Measurements from ENCODE around the gene ZNHIT3.

ZNHIT3 gene

DNA sequence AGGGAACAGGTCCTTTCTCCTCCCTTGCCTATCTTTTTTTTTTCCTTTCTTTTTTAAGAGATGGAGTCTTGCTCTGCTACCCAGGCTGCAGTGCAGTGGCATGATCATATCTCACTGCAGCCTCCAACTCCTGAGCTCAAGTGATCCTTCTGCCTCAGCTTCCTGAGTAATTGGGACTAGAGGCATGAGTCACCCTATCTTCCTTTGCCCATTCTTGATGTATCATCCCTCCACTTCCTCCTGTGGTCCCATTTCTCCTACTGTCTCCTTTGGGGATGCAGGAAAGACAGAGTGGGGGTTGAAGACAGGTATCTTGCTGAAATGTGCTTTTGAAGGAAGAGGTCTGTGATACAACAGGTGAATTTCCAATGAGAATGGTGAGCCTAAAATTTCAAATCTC is 42.6 kb downstream of the ZNHIT3 start:
- DNase-seq (ENCODE audit: low read depth), result no peak
- TF ChIP-seq, protein P1, sequence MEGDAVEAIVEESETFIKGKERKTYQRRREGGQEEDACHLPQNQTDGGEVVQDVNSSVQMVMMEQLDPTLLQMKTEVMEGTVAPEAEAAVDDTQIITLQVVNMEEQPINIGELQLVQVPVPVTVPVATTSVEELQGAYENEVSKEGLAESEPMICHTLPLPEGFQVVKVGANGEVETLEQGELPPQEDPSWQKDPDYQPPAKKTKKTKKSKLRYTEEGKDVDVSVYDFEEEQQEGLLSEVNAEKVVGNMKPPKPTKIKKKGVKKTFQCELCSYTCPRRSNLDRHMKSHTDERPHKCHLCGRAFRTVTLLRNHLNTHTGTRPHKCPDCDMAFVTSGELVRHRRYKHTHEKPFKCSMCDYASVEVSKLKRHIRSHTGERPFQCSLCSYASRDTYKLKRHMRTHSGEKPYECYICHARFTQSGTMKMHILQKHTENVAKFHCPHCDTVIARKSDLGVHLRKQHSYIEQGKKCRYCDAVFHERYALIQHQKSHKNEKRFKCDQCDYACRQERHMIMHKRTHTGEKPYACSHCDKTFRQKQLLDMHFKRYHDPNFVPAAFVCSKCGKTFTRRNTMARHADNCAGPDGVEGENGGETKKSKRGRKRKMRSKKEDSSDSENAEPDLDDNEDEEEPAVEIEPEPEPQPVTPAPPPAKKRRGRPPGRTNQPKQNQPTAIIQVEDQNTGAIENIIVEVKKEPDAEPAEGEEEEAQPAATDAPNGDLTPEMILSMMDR (IDR thresholded peaks at IDR 0.05; ENCODE audit: low read depth, low read length, missing control alignments), result no peak
- no peak overlapping the region for H3K4me3 ChIP-seq (ENCODE audit: low read depth, low read length)

DNA sequence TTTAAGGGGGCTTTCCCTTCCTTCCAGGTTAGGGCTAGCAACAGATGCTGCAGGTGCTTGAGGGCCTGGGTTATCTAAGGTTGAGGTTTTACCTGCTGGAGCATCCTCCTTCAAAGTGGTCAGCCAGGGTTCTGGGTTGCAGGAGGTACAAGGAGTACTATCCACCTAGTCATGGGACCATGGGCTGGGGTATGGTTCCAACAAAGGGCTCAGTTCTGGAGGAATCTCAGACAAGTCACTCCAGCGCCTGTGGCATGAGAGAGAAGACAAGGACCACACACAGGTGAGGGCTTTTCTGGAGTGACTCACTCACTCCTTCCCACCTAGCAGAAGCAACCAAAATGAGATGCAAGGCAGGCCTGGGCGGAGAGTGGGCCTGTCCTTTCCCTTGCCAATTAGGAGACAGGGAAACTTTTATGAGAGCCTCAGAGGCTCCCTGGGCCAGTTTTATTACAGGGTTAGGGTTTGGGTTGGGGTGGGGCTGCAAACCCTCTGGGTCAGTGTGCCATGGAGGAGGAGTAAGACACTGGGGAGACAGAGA is 46.0 kb downstream of the ZNHIT3 start:
- H3K4me3 ChIP-seq (ENCODE audit: low read depth, low read length), result no peak overlapping the region
- DNase-seq (ENCODE audit: low read depth), result no peak
- TF ChIP-seq, protein P1 (IDR thresholded peaks at IDR 0.05; ENCODE audit: low read depth, low read length, missing control alignments), result no peak

DNA sequence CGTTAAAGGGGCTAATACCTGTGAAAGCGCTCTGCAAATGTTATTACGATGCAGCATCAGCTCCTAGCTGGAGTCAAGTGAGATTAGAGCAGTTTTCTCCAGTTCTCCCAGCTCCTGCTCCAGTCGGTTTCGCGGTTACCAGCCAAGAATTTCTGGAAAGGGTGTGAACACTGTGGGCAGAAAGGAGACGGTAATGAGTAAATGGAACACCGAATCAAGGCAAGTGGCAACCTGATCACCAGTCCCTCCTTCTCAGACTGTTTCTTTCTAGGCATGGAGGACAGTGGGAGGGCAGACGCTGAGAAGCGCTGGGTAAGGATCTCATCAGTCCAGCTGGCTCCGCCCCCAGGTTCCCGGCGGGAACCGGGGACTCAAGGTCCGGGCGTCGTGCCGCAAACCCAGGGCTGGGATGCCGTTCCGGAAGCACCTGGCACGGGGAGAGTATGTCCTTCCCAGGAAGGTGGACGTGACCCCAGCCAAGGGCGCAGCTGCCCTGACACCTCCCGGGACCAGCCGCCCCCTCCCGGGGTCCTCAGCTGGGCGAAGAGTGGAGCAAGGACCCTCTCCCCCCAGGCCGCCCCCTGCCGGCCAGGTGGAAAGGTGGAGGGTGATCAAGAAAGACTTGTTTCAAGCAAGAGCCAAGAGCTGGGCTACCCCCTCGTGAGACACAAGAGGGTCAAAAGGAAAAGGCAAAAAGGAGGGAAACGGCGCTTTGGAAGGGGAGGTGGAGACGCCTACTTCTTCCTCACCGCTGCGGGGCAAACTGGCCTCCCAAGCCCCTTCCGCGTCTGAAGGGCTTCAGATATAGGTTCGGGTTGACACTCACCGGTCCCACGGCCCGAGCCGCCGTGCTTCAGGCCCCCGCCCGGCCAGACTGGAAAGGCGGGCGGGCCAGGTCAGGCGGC is 47.7 kb downstream of the ZNHIT3 start:
- peak overlapping the region; percentile 56 for H3K4me3 ChIP-seq (ENCODE audit: low read depth, low read length)
- DNase-seq (ENCODE audit: low read depth), result no peak
- TF ChIP-seq, protein P1 (IDR thresholded peaks at IDR 0.05; ENCODE audit: low read depth, low read length, missing control alignments), result peak; percentile 80

DNA sequence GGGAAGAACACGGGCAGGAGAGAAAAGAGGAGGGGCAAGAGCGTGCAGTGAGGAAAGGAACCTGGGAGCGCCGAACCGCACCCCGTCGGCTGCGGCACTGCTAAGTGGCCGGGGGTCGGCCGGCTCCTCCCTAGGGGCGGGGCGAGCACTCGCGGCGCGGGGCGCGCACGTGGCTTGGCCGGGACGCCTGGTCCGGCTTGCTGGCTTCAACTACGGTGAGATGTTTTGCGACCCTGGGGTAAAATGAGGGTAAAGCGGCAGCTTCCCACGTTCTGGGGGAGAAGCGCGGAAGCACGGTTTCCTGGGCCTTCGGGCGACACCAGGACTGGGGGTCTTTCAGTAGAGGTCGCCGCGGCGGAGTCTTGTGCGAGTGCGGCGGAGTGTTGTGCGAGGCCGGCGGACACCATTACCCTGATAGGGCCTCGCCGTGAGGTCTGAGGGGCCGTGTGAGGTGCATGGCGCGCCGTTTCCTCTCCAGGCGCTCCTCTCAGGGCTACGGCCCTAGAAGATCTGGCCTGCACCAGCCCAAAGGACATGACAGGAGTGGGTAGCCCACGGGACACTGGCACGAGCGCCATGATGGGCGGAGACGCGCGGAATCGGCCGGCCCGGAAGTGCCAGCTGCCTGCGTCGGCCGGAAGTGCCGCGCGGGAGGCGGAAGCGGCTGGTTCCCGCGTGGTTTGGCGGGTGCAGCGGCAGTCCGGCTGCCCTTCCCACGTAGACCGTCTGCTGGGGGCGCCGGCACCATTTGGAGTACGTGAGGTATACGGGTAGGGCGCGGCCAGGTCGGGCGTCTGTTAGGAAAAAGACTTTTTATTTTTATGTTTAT is 48.6 kb downstream of the ZNHIT3 start, which contains the start of the genes MYO19 and PIGW:
Gene MYO19 (minus strand): TSS at position 29 of the 829 bp plus-strand sequence. CDS start 2,330 bp downstream, outside the sequence.
Gene PIGW (plus strand): TSS at position 148 of the 829 bp plus-strand sequence. CDS start 2,115 bp downstream, outside the sequence.
- TF ChIP-seq, protein P1 (IDR thresholded peaks at IDR 0.05; ENCODE audit: low read depth, low read length, missing control alignments), result no peak
- H3K4me3 ChIP-seq (ENCODE audit: low read depth, low read length), result peak within 1 kb of the TSS; percentile 56
- DNase-seq (ENCODE audit: low read depth), result peak; percentile 72

DNA sequence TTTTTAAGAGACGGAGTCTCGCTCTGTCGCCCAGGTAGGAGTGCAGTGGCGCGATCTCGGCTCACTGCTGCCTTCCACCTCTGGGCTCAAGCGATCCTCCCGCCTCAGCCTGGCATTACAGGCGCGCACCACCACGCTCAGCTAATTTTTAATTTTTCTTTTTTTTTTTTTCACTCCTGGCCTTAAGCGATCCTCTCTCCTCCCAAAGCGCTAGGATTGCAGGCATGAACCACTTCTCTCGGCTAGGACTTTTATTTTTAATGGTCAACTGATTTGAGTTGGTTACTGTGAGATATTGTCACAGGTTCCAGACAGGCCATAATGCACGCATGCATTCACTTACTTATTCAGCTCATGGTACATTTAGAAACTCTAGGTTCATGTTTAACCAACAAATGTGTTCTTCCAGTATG is 49.2 kb downstream of the ZNHIT3 start:
- H3K4me3 ChIP-seq (ENCODE audit: low read depth, low read length), result peak overlapping the region; percentile 56
- no peak for DNase-seq (ENCODE audit: low read depth)
- TF ChIP-seq, protein P1 (IDR thresholded peaks at IDR 0.05; ENCODE audit: low read depth, low read length, missing control alignments), result no peak

DNA sequence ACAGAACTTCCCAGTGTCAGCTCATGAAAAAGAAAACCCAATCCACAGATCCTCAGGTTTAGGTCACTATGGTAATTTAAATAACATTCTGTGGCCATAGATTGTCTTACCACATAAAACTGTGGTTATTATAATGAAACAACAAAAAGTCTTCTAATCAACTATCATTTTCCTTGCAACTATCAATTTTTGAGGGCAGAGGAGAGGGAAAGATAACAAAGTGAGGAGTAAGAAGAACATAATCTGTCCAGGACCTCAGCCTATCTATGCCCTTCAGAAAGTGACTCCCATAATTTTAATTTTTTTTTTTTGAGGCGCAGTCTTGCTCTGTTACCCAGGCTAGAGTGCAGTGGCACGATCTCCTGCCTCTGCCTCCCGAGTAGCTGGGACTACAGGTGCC is 54.2 kb downstream of the ZNHIT3 start:
- DNase-seq (ENCODE audit: low read depth), result no peak
- TF ChIP-seq, protein P1 (IDR thresholded peaks at IDR 0.05; ENCODE audit: low read depth, low read length, missing control alignments), result no peak
- H3K4me3 ChIP-seq (ENCODE audit: low read depth, low read length), result no peak overlapping the region

Data from GM12864 (cell line).